ENCODE results near the gene RGMB.

- TF ChIP-seq FOXA2 (IDR thresholded peaks at IDR 0.05) (no peak), ZBTB33 (IDR thresholded peaks at IDR 0.05) (no peak), RAD21 (IDR thresholded peaks at IDR 0.05) (no peak)
- TF ChIP-seq, protein P1, sequence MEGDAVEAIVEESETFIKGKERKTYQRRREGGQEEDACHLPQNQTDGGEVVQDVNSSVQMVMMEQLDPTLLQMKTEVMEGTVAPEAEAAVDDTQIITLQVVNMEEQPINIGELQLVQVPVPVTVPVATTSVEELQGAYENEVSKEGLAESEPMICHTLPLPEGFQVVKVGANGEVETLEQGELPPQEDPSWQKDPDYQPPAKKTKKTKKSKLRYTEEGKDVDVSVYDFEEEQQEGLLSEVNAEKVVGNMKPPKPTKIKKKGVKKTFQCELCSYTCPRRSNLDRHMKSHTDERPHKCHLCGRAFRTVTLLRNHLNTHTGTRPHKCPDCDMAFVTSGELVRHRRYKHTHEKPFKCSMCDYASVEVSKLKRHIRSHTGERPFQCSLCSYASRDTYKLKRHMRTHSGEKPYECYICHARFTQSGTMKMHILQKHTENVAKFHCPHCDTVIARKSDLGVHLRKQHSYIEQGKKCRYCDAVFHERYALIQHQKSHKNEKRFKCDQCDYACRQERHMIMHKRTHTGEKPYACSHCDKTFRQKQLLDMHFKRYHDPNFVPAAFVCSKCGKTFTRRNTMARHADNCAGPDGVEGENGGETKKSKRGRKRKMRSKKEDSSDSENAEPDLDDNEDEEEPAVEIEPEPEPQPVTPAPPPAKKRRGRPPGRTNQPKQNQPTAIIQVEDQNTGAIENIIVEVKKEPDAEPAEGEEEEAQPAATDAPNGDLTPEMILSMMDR (IDR thresholded peaks at IDR 0.05; ENCODE audit: low read depth, low read length, missing input control) = no peak
These were observed 36.7 kb upstream of the RGMB start for GRCh38 chr5:98736753-98737152.
